Activated CD8-positive, alpha-beta memory T cell treated with anti-CD3 and anti-CD28 coated beads for 36 hours (primary cell): ENCODE results near the gene TNS4. TPM values are rescaled to one million over a fixed set of nuclear protein-coding genes. Genes with fewer than 3 reads are reported as not detected.

ENCODE experiments used
- CTCF ChIA-PET: fragments of 350-600 bp; sonication (Branson Sonifier 250); formaldehyde crosslinking; loops from one replicate; lab custom pipeline; 2021; ENCODE audit warnings: antibody characterized with exemption; lab: Charles Lee
- POLR2A ChIA-PET: fragments of 350-600 bp; sonication (Branson Sonifier 250); formaldehyde crosslinking; loops from one replicate; lab custom pipeline; 2021; ENCODE audit warnings: antibody characterized with exemption; lab: Charles Lee
- total RNA-seq, 2 experiments: library from RNA; stranded (reverse); gene quantifications; one replicate each; pipeline ENCODE4 v1.2.3, GENCODE V29; 2021

Gene TNS4
- total RNA-seq, 2 experiments from 2014 or later = 4.7 to 5.1 TPM

GRCh38 chr17:40506786-40507185 is 5.4 kb upstream of the TNS4 start:
- ChIA-PET POLR2A (no interaction called here), CTCF (interaction anchor here (1.5 to 1.8 kb wide), 2 partner anchors 9 to 64 kb away, joined by 3 to 5 read pairs; partner anchors contain the start of gene IGFBP4)

GRCh38 chr17:40503154-40503553 is 1.7 kb upstream of the TNS4 start:
- ChIA-PET POLR2A (no interaction called here), CTCF (no interaction called here)

GRCh38 chr17:40502716-40503115 is 1.3 kb upstream of the TNS4 start:
- CTCF ChIA-PET = no interaction called here
- POLR2A ChIA-PET = no interaction called here

- CTCF ChIA-PET = no interaction called here
These were observed 714 bp downstream of the TNS4 start for GRCh38 chr17:40500709-40501108.

GRCh38 chr17:40500190-40500589 is 1.2 kb downstream of the TNS4 start:
- CTCF ChIA-PET = no interaction called here
- POLR2A ChIA-PET = no interaction called here

More at GRCh38 chr17:40500709-40501108, 714 bp downstream of the TNS4 start:
- POLR2A ChIA-PET = no interaction called here

- ChIA-PET CTCF (no interaction called here), POLR2A (no interaction called here)
These were observed 1.8 kb downstream of the TNS4 start for GRCh38 chr17:40499551-40500189.

DNA sequence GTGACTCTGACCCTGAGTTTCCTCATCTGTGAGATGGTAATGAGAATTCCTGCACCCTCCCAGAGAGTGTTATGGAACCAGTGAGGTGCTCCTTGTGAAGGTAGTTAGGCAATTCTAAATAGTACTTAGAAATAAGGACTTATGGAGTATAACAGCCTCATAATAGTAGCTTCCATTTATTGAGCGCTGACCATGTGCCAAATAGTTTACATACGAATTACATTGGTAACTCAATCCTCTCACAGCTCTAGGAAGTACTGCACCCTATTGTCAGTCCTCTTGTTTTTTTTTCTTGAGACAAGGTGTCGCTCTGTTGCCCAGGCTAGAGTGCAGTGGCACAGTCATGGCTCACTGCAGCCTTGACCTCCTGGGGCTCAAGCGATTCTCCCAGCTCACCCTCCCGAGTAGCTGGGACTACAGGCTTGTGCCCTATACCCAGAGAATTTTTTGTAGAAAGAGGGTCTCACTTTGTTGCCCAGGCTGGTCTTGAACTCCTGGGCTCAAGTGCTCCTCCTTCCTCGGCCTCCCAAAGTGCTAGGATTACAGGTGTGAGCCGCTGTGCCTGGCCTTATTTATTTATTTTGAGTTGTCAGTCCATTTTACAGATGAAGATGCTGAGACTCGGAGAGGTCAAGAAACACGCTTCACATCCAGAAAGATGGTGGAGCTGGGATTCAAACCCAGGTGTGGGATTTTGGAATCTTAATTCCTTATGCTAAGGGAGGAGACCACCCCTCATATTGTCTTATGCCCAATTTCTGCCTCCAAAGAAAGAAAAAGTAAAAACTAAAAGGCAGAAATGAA is 2.9 kb downstream of the TNS4 start:
- ChIA-PET POLR2A (no interaction called here), CTCF (interaction anchor here (1.7 kb wide), 1 partner anchor 22 kb away, joined by 5 read pairs; no protein-coding TSS in a partner anchor)

DNA sequence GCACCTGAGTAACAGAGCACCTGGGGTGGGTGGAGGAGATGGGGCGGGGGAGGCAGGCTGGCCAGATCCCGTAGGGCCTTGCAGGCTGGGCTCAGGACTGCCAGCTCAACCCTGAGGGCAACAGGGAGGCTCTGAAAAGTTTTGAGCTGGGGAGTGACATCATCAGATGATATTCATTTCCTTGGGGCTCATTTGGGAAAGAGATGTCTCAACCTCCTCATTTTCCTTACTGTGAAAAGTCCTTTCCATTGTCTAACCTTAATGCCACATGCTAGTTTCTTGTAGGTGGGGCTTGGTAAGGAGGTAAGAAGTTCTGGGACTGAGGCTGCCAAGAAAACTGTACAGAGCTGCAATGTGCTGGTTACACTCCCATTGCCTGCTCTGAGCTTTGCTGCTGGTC is 3.7 kb downstream of the TNS4 start:
- POLR2A ChIA-PET = no interaction called here
- CTCF ChIA-PET = interaction anchor here (1.0 to 1.7 kb wide), 2 partner anchors 10 to 21 kb away, joined by 5 read pairs; no protein-coding TSS in a partner anchor

DNA sequence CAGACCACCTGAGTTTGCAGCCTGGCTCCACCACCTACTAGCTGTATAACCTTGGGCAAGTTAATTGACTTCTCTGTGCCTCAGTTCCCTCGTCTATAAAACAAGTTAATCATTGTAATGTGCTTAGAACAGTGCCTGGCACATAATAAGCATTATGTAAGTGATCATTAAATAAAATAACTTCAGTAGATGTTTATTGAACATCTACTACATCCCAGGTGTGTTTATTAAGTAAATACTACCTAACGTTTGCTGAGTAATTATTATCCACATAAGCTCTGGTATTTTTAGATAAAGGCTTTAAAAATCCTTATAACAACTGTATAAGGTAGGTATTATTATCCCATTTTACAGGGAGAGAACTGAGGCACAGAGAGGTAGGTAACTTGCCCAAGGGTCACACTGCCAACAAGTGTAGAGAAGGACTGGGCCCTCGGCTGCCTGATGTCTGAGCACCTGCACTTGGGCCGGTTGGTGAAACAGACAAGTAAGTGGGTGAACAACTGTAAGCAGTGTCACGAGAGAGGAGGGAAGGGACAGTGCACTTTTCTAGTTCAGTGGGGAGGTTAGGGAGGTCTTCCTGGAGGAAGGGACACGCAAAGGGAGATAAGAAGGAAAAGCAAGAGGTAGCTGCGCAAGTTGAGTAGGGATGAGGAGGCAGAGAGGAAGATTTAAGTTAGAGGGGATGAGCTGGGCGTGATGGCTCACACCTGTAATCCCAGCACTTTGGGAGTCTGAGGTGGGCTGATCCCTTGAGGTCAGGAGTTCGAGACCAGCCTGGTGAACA is 4.6 kb downstream of the TNS4 start:
- CTCF ChIA-PET = interaction anchor here (1.0 to 1.7 kb wide), 2 partner anchors 11 to 21 kb away, joined by 5 read pairs; no protein-coding TSS in a partner anchor
- POLR2A ChIA-PET = no interaction called here

GRCh38 chr17:40496170-40496569 is 5.3 kb downstream of the TNS4 start:
- POLR2A ChIA-PET = no interaction called here

DNA sequence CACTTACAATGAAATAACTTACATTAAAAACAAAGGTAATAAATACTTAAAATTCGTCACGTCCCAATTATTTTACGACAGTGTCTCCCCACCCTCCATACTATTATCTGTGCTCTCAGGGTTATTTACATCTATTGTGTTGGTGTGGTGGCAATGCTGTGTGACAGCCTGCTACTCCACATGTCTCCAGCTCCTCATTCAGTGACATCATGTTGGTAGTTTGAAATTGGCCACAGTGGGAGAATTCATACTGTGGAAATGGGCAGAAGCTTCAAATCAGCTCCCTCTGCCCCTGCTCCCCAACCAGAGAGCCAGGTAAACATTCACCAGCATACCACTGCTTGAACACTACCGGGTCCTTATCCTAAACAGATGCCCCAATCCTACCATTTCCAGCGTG is 6.3 kb downstream of the TNS4 start:
- ChIA-PET POLR2A (no interaction called here), CTCF (interaction anchor here (0.5 to 1.6 kb wide), 5 partner anchors 9 to 873 kb away, joined by 3 read pairs; no protein-coding TSS in a partner anchor)

More at GRCh38 chr17:40496170-40496569, 5.3 kb downstream of the TNS4 start:
- CTCF ChIA-PET = interaction anchor here (1.1 kb wide), 1 partner anchor 16 kb away, joined by 3 read pairs; no protein-coding TSS in a partner anchor

GRCh38 chr17:40493697-40494096 is 7.7 kb downstream of the TNS4 start:
- CTCF ChIA-PET = interaction anchor here (1.2 kb wide), 1 partner anchor 112 kb away, joined by 3 read pairs; no protein-coding TSS in a partner anchor

GRCh38 chr17:40491486-40491885 is 9.9 kb downstream of the TNS4 start:
- POLR2A ChIA-PET = no interaction called here
- CTCF ChIA-PET = interaction anchor here (0.5 to 0.6 kb wide), 2 partner anchors 16 to 515 kb away, joined by 4 to 5 read pairs; no protein-coding TSS in a partner anchor

More at GRCh38 chr17:40493697-40494096, 7.7 kb downstream of the TNS4 start:
- POLR2A ChIA-PET = no interaction called here

GRCh38 chr17:40490982-40491381 is 10.4 kb downstream of the TNS4 start:
- POLR2A ChIA-PET = no interaction called here
- CTCF ChIA-PET = interaction anchor here (0.5 to 0.8 kb wide), 3 partner anchors 15 to 516 kb away, joined by 3 to 5 read pairs (median 4); no protein-coding TSS in a partner anchor

- ChIA-PET POLR2A (interaction anchor here (0.6 to 0.8 kb wide), 4 partner anchors 19 to 900 kb away, joined by 3 to 4 read pairs (median 3); no protein-coding TSS in a partner anchor), CTCF (interaction anchor here (0.6 to 1.7 kb wide), 5 partner anchors 15 to 133 kb away, joined by 3 to 4 read pairs (median 3); no protein-coding TSS in a partner anchor)
These were observed 11.1 kb downstream of the TNS4 start for GRCh38 chr17:40490289-40490853.

GRCh38 chr17:40487371-40488020 is 13.9 kb downstream of the TNS4 start:
- ChIA-PET POLR2A (no interaction called here), CTCF (interaction anchor here (1.1 kb wide), 1 partner anchor 54 kb away, joined by 3 read pairs; no protein-coding TSS in a partner anchor)

DNA sequence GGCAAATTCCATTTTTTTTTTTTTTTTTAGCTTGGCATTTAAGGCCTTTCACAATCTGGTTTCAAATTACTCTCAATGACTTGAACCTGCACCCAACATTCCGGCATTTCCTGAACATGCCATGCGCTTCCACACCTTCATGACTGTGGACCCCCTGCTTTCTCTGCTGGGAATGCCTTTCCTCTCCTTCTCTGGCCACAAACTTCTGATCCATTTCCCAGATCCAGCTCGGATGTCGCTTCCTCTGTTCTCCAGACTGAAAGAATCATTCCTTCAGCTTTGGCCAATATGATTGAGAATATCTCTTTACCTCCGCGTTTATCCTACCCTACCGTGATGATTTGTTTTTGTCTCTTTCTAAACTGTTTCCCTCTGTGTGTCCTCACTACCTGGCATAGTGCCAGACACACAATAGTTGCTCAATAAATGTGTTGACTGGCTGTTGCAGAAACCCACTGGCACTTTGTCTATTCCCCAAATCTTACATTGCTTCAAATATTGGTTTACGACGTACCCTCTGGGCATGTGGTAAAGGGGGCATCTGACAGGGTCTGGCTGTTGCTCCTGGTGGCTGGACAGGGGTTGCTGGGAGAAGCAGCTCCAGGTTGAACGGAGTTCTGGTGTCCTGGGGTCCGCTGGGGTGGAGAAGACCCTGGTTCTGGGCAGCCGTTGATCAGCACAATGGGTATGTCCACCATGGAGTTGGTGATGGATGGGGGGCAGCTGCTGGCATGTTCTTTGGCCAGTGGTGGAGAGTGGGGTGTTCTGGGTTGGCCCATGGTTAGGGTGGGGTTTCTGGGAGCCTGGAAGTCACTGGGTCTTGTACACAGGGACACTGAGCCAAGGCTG is 14.7 kb downstream of the TNS4 start:
- ChIA-PET POLR2A (interaction anchor here (0.6 kb wide), 3 partner anchors 44 to 69 kb away, joined by 3 read pairs; no protein-coding TSS in a partner anchor), CTCF (interaction anchor here (0.6 to 0.8 kb wide), 3 partner anchors 11 to 46 kb away, joined by 3 to 5 read pairs (median 3); no protein-coding TSS in a partner anchor)
